Fibroblast of lung (primary cell): ENCODE data around the gene RARS1.

ENCODE experiments used
- EZH2 ChIP-seq: IDR thresholded peaks from 2 replicates; pipeline ENCODE4 v1.5.1; 2012; ENCODE audit warnings: low read length, control low read depth, mild to moderate bottlenecking; ENCODE audit errors: missing control alignments
- TF ChIP-seq, protein P1 (sequence below), 2 donors: IDR thresholded peaks in 1 of 2; conservative IDR thresholded peaks in 1 of 2; 1 replicate in 1 of 2; 2 replicates in 1 of 2; pipeline ENCODE4 v1.5.1; 2011 to 2012; ENCODE audit warnings: low read length in 2 of 2, control low read depth in 1 of 2, inconsistent platforms in 1 of 2, low read depth in 1 of 2, mild to moderate bottlenecking in 1 of 2

GRCh38 chr5:168527756-168528295 lies 41.6 kb downstream of the RARS1 start:
- TF ChIP-seq, protein P1, sequence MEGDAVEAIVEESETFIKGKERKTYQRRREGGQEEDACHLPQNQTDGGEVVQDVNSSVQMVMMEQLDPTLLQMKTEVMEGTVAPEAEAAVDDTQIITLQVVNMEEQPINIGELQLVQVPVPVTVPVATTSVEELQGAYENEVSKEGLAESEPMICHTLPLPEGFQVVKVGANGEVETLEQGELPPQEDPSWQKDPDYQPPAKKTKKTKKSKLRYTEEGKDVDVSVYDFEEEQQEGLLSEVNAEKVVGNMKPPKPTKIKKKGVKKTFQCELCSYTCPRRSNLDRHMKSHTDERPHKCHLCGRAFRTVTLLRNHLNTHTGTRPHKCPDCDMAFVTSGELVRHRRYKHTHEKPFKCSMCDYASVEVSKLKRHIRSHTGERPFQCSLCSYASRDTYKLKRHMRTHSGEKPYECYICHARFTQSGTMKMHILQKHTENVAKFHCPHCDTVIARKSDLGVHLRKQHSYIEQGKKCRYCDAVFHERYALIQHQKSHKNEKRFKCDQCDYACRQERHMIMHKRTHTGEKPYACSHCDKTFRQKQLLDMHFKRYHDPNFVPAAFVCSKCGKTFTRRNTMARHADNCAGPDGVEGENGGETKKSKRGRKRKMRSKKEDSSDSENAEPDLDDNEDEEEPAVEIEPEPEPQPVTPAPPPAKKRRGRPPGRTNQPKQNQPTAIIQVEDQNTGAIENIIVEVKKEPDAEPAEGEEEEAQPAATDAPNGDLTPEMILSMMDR (conservative IDR thresholded peaks at IDR 0.05 in 1 of 2, IDR thresholded peaks at IDR 0.05 in 1 of 2; ENCODE audit: low read depth in 1 of 2, low read length in 2 of 2) = no peak
- TF ChIP-seq EZH2 = no peak
